A549 (cell line): ENCODE data around the gene TUBGCP5. TPM values are rescaled to one million over a fixed set of nuclear protein-coding genes. Genes with fewer than 3 reads are reported as not detected.
A peak's percentile ranks its signal among the peaks of the same experiment; 100 is the strongest.

Source experiments
- ATAC-seq, 2 experiments: fragments of 200-7000 bp in 1 of 2; fragments of >200 bp in 1 of 2; cut with Nextera tagmentation in 1 of 2; cut with Tn5 transposase in 1 of 2; 3 replicates each; pipeline versions ENCODE4 v1.8.0 to v1.9.1; 2018 to 2020; ENCODE audit warnings: mild to moderate bottlenecking in 1 of 2, moderate library complexity in 1 of 2
- CTCF ChIA-PET: fragments of 300-600 bp; sonication (Branson Sonifier 250); formaldehyde crosslinking; extraction: SDS; loops from one replicate; lab custom pipeline; 2021; ENCODE audit warnings: antibody characterized with exemption, inconsistent platforms; lab: Yijun Ruan, JAX
- POLR2A ChIA-PET: fragments of 350-600 bp; formaldehyde crosslinking; extraction: SDS; loops from one replicate; lab custom pipeline; 2021; ENCODE audit warnings: antibody characterized with exemption, inconsistent platforms; lab: Yijun Ruan, JAX
- DNase-seq, 2 experiments: peaks; one replicate each; pipeline versions ENCODE4 v3.0.0 to v3.0.0-alpha.2; 2011 to 2016; ENCODE audit warnings: low read depth in 1 of 2, low spot score in 1 of 2
- FAIRE-seq: peaks from 2 replicates; lab custom pipeline; 2011; peaks lifted over from hg19 to GRCh38; lab: Jason Lieb, UNC
- H3K27ac ChIP-seq, 2 experiments: fragments of >200 bp; sonication (Bioruptor Twin); formaldehyde crosslinking; 3 replicates each; pipeline ENCODE4 v1.5.1; 2016 to 2017
- H3K4me1 ChIP-seq: fragments of >200 bp; sonication (Bioruptor Twin); formaldehyde crosslinking; 3 replicates; pipeline ENCODE4 v1.6.1; 2016
- H3K4me2 ChIP-seq: fragments of >200 bp; sonication (Bioruptor Twin); formaldehyde crosslinking; 3 replicates; pipeline ENCODE4 v1.6.1; 2016
- H3K4me3 ChIP-seq: fragments of >200 bp; sonication (Bioruptor Twin); formaldehyde crosslinking; 3 replicates; pipeline ENCODE4 v1.5.1; 2016
- H3K9me3 ChIP-seq: fragments of >200 bp; sonication (Bioruptor Twin); formaldehyde crosslinking; 3 replicates; pipeline ENCODE4 v1.6.1; 2016
- BHLHE40 ChIP-seq: IDR thresholded peaks from 2 replicates; pipeline ENCODE4 v1.6.1; 2012; ENCODE audit warnings: low read depth, low read length, inconsistent platforms
- CBX8 ChIP-seq: fragments of 200-600 bp; sonication (generic); IDR thresholded peaks from 2 replicates; pipeline ENCODE4 v1.6.1; 2016
- CEBPB ChIP-seq, 2 experiments: fragments of >200 bp in 1 of 2; sonication (Bioruptor Twin) in 1 of 2; formaldehyde crosslinking in 1 of 2; IDR thresholded peaks; 2 replicates each; pipeline ENCODE4 v1.6.1; 2012 to 2016
- CHD4 ChIP-seq: fragments of 200-600 bp; sonication (generic); IDR thresholded peaks from 2 replicates; pipeline ENCODE4 v1.6.1; 2016; ENCODE audit warnings: antibody characterized with exemption, mild to moderate bottlenecking, borderline replicate concordance
- EHMT2 ChIP-seq: fragments of 200-600 bp; sonication (generic); IDR thresholded peaks from 2 replicates; pipeline ENCODE4 v1.6.1; 2016; ENCODE audit warnings: antibody characterized with exemption, low read depth, mild to moderate bottlenecking, moderate library complexity
- EP300 ChIP-seq, 2 experiments: fragments of >200 bp; sonication (Bioruptor Twin); formaldehyde crosslinking; IDR thresholded peaks; 2 replicates in 1 of 2; 3 replicates in 1 of 2; pipeline ENCODE4 v1.6.1; 2016 to 2017
- FOSL2 ChIP-seq, 2 experiments: fragments of 450-650 bp in 1 of 2; fragments of >200 bp in 1 of 2; sonication (Bioruptor Twin) in 1 of 2; formaldehyde crosslinking; IDR thresholded peaks; 2 replicates each; pipeline versions ENCODE4 v1.5.0 to v1.6.1; 2016 to 2020; ENCODE audit warnings: mild to moderate bottlenecking in 1 of 2, moderate library complexity in 1 of 2
- HOXA7 ChIP-seq: fragments of 250-450 bp; sonication (Bioruptor Pico); IDR thresholded peaks from 2 replicates; pipeline ENCODE4 v1.5.0; 2020; ENCODE audit warnings: mild to moderate bottlenecking, moderate library complexity
- JUNB ChIP-seq: fragments of >200 bp; sonication (Bioruptor Twin); formaldehyde crosslinking; IDR thresholded peaks from 2 replicates; pipeline ENCODE4 v1.6.1; 2016
- KDM5A ChIP-seq: fragments of 200-600 bp; sonication (generic); IDR thresholded peaks from 2 replicates; pipeline ENCODE4 v1.6.1; 2016; ENCODE audit warnings: antibody characterized with exemption, mild to moderate bottlenecking
- MAZ ChIP-seq: fragments of 150-350 bp; IDR thresholded peaks from 2 replicates; pipeline ENCODE4 v1.6.1; 2014; ENCODE audit warnings: antibody characterized with exemption, low read depth, low read length, borderline replicate concordance
- MYC ChIP-seq: IDR thresholded peaks from 2 replicates; pipeline ENCODE4 v1.6.1; 2012; ENCODE audit warnings: mild to moderate bottlenecking, inconsistent platforms, low read length, improper control_type of control experiment, borderline replicate concordance
- NFE2L2 ChIP-seq: fragments of 150-350 bp; conservative IDR thresholded peaks from 2 replicates; pipeline ENCODE4 v1.6.1; 2014; ENCODE audit warnings: low read length
- NPAS2 ChIP-seq: fragments of 250-450 bp; sonication (Bioruptor Pico); IDR thresholded peaks from 2 replicates; pipeline ENCODE4 v1.8.0; 2022; ENCODE audit warnings: mild to moderate bottlenecking, moderate library complexity, borderline replicate concordance
- PHF8 ChIP-seq: fragments of 200-600 bp; sonication (generic); IDR thresholded peaks from 2 replicates; pipeline ENCODE4 v1.6.1; 2016; ENCODE audit warnings: low read depth, mild to moderate bottlenecking, antibody characterized with exemption, moderate library complexity, borderline replicate concordance
- POLR2A ChIP-seq: IDR thresholded peaks from 2 replicates; pipeline ENCODE4 v1.6.1; 2012; ENCODE audit warnings: mild to moderate bottlenecking, low read length
- POLR2AphosphoS2 ChIP-seq: conservative IDR thresholded peaks from 2 replicates; pipeline ENCODE4 v1.6.1; 2012; ENCODE audit warnings: low read length, improper control_type of control experiment, inconsistent platforms
- RAD21 ChIP-seq, 2 experiments: fragments of >200 bp in 1 of 2; sonication (Bioruptor Twin) in 1 of 2; formaldehyde crosslinking in 1 of 2; IDR thresholded peaks in 1 of 2; conservative IDR thresholded peaks in 1 of 2; 2 replicates in 1 of 2; 3 replicates in 1 of 2; pipeline ENCODE4 v1.6.1; 2012 to 2018; ENCODE audit warnings: inconsistent platforms in 1 of 2
- RARB ChIP-seq: fragments of 250-450 bp; sonication (Bioruptor Pico); IDR thresholded peaks from 2 replicates; pipeline ENCODE4 v1.8.0; 2021; ENCODE audit warnings: mild to moderate bottlenecking, moderate library complexity
- RNF2 ChIP-seq: fragments of 200-600 bp; sonication (generic); IDR thresholded peaks from 2 replicates; pipeline ENCODE4 v1.6.1; 2016; ENCODE audit warnings: low read depth, mild to moderate bottlenecking, antibody characterized with exemption, moderate library complexity, borderline replicate concordance
- ZFP36 ChIP-seq: fragments of 450-650 bp; IDR thresholded peaks from 2 replicates; pipeline ENCODE4 v1.6.1; 2014; ENCODE audit warnings: borderline replicate concordance; ENCODE audit not compliant: partially characterized antibody
- ZNF302 ChIP-seq: fragments of 250-450 bp; sonication (Bioruptor Pico); IDR thresholded peaks from 2 replicates; pipeline ENCODE4 v1.9.0; 2021; ENCODE audit warnings: inconsistent platforms, mild to moderate bottlenecking, moderate library complexity
- ZSCAN20 ChIP-seq: fragments of 250-450 bp; sonication (Bioruptor Pico); IDR thresholded peaks from 2 replicates; pipeline ENCODE4 v1.8.0; 2022; ENCODE audit warnings: mild to moderate bottlenecking, moderate library complexity
- WGBS: methylation state at CpG from one replicate; pipeline ENCODE4 v1.1.6; 2017; ENCODE audit errors: missing lambda C conversion rate; 5-methylcytosine and 5-hydroxymethylcytosine counted together
- polyA plus RNA-seq, 4 experiments: library from polyadenylated mRNA; depleted of rRNA in 3 of 4; stranded (reverse); fragments of >200 nt; fragmentation: RNase III in 1 of 4; extraction: RNeasy Plus Mini Kit Qiagen cat#74134 plus additional on column Dnase treatment in 1 of 4; gene quantifications; 2 replicates in 3 of 4; 3 replicates in 1 of 4; pipeline ENCODE4 v1.2.3, GENCODE V29; 2011 to 2017
- TF ChIP-seq, protein P1 (sequence below): IDR thresholded peaks from 2 replicates; pipeline ENCODE4 v1.6.1; 2012; ENCODE audit warnings: low read depth, borderline replicate concordance
- TF ChIP-seq, protein P2 (sequence below): fragments of 200-600 bp; sonication (generic); IDR thresholded peaks from 2 replicates; pipeline ENCODE4 v1.6.1; 2016; ENCODE audit warnings: antibody characterized with exemption, mild to moderate bottlenecking, moderate library complexity
- TF ChIP-seq, protein P3 (sequence below): IDR thresholded peaks from 2 replicates; pipeline ENCODE4 v1.6.1; 2012

The TUBGCP5 gene
- polyA plus RNA-seq, 2 of the 4 experiments (the other 2 are of a cell fraction): 26.3 to 41.0 TPM

DNA sequence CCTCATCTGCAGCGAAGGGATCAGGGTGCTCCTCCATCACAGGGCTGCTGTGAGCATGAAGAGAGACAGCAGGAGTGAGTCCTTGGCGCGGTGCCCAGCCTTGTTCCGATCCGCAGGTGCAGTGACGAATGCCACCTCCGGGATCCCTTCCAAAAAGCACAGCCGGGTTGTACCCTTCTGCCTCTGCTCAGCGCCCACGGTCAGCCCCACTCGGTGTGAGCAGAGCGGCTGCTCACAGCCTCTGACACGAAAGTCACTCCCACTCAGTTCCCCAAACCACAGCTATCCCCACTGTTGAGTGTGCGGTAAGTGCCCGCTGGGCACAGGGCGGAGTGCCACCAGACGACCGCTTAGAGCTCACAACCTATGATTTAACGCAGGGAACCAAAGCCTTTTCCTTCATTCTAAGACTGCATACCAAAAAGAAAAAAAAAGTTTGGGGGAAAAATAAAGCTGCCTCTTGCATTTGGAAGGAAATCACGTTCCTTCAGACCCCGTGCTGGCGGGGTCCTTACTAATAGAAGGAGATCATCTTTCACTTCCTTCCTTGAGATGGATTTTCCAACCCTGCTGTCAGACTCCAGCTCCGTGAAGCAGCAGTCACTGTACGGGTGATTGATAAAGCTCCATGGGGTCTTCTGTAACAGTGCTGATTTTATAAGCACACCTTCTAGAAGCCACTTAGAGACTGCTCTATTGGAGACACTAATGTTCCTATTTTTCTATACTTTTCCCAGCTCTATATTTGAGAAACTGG is 34.7 kb upstream of the TUBGCP5 start:
- H3K9me3 ChIP-seq: no peaks in the 10 kb centered on the region
- ATAC-seq (peak; percentile 39 to 66; a peak in 5 of 6 replicates), DNase-seq (no peak), FAIRE-seq (no peak)
- 32% methylated on average over 23 of the region's 24 CpGs for WGBS
- ChIA-PET CTCF (no interaction called here), POLR2A (interaction anchor here (1.6 kb wide), 1 partner anchor 35 kb away, joined by 6 read pairs; the partner anchor contains the start of gene TUBGCP5)
- H3K4me1 ChIP-seq: peaks cover 12% of the 10 kb centered on the region; the same call in 1 of the 3 replicates
- TF ChIP-seq, protein P1, sequence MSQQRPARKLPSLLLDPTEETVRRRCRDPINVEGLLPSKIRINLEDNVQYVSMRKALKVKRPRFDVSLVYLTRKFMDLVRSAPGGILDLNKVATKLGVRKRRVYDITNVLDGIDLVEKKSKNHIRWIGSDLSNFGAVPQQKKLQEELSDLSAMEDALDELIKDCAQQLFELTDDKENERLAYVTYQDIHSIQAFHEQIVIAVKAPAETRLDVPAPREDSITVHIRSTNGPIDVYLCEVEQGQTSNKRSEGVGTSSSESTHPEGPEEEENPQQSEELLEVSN: no peak
- TF ChIP-seq HOXA7 (CRISPR knock-in tag) (no peak), NPAS2 (CRISPR knock-in tag) (no peak), CBX8 (no peak), EHMT2 (no peak), CHD4 (no peak), ZNF302 (CRISPR knock-in tag) (no peak), ZSCAN20 (CRISPR knock-in tag) (no peak), PHF8 (no peak), RAD21 (conservative IDR thresholded peaks at IDR 0.05 in 1 of 2, IDR thresholded peaks at IDR 0.05 in 1 of 2) (no peak), MYC (no peak), CEBPB (IDR thresholded peaks at IDR 0.05) (no peak), ZFP36 (no peak), JUNB (no peak), RARB (CRISPR knock-in tag) (no peak)
- TF ChIP-seq, protein P2, sequence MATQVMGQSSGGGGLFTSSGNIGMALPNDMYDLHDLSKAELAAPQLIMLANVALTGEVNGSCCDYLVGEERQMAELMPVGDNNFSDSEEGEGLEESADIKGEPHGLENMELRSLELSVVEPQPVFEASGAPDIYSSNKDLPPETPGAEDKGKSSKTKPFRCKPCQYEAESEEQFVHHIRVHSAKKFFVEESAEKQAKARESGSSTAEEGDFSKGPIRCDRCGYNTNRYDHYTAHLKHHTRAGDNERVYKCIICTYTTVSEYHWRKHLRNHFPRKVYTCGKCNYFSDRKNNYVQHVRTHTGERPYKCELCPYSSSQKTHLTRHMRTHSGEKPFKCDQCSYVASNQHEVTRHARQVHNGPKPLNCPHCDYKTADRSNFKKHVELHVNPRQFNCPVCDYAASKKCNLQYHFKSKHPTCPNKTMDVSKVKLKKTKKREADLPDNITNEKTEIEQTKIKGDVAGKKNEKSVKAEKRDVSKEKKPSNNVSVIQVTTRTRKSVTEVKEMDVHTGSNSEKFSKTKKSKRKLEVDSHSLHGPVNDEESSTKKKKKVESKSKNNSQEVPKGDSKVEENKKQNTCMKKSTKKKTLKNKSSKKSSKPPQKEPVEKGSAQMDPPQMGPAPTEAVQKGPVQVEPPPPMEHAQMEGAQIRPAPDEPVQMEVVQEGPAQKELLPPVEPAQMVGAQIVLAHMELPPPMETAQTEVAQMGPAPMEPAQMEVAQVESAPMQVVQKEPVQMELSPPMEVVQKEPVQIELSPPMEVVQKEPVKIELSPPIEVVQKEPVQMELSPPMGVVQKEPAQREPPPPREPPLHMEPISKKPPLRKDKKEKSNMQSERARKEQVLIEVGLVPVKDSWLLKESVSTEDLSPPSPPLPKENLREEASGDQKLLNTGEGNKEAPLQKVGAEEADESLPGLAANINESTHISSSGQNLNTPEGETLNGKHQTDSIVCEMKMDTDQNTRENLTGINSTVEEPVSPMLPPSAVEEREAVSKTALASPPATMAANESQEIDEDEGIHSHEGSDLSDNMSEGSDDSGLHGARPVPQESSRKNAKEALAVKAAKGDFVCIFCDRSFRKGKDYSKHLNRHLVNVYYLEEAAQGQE: no peak
- no peak overlapping the region for H3K27ac ChIP-seq
- H3K4me3 ChIP-seq: no peak overlapping the region; the same call in 2 of the 3 replicates
- peak overlapping the region; percentile 42 for H3K4me2 ChIP-seq

DNA sequence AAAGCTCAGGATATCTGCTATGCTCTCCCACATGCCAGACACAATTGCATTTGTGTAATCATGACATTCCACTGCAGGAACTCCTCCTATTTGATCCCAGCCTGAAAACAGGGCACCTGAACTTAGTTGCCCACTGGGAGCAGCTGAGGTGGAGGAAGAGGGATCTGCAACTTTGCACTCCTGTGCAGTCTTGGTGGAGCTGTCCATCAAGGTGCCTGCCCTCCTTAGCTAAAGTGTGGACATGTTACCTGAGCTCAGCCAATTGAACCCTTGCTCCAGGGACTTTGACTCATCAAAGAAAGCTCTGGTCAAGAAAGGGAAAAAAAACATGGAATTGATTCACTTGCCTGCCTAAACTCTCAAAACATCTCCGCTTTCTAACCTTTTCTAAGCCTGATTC is 33.3 kb upstream of the TUBGCP5 start:
- CTCF ChIA-PET: interaction anchor here (0.6 to 1.0 kb wide), 4 partner anchors 17 to 394 kb away, joined by 3 read pairs; no protein-coding TSS in a partner anchor
- Histone ChIP-seq H3K4me2 (no peak overlapping the region; the same call in 2 of the 3 replicates), H3K9me3 (peaks cover 8% of the 10 kb centered on the region; the same call in 2 of the 3 replicates), H3K4me3 (no peak overlapping the region), H3K4me1 (peaks cover 12% of the 10 kb centered on the region; the same call in 1 of the 3 replicates), H3K27ac (no peak overlapping the region)
- DNase-seq (no peak), ATAC-seq (no peak), FAIRE-seq (no peak)
- 90% methylated on average over 1 of the region's 1 CpG for WGBS
- POLR2A ChIA-PET: interaction anchor here (1.0 kb wide), 1 partner anchor 34 kb away, joined by 3 read pairs; no protein-coding TSS in a partner anchor
- TF ChIP-seq, protein P2: no peak
- TF ChIP-seq MAZ (no peak), RNF2 (no peak), NFE2L2 (no peak), KDM5A (no peak), POLR2A (no peak), POLR2AphosphoS2 (no peak), FOSL2 (IDR thresholded peaks at IDR 0.05) (no peak), FOSL2 (CRISPR knock-in tag; IDR thresholded peaks at IDR 0.05) (no peak), ZSCAN20 (CRISPR knock-in tag) (no peak), BHLHE40 (no peak), ZNF302 (CRISPR knock-in tag) (no peak), HOXA7 (CRISPR knock-in tag) (no peak), EP300 (IDR thresholded peaks at IDR 0.05) (no peak)
- TF ChIP-seq, protein P3, sequence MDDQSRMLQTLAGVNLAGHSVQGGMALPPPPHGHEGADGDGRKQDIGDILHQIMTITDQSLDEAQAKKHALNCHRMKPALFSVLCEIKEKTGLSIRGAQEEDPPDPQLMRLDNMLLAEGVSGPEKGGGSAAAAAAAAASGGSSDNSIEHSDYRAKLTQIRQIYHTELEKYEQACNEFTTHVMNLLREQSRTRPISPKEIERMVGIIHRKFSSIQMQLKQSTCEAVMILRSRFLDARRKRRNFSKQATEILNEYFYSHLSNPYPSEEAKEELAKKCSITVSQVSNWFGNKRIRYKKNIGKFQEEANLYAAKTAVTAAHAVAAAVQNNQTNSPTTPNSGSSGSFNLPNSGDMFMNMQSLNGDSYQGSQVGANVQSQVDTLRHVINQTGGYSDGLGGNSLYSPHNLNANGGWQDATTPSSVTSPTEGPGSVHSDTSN: no peak
